ENCODE data around the gene LYVE1.

LYVE1 gene

DNA sequence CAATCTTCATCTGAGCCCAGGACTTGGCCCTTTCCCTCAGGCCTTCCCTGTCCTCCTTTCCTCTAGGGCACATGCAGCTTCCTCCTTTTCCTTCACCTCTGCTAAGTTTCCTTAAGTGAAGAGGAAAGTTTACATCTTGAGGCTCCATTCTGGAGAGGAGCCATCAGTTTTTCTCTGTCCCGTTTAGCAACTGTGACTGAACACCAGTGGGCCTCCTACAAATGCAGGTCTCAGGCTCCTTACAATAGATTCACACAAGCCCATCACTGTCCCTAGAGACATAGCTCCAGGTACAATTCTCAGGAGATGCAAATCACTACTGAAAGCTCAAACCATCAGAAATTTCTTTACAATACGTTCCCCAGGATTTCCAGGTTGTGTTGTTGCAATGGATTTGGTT is 23.3 kb upstream of the LYVE1 start:
- no peak for DNase-seq

DNA sequence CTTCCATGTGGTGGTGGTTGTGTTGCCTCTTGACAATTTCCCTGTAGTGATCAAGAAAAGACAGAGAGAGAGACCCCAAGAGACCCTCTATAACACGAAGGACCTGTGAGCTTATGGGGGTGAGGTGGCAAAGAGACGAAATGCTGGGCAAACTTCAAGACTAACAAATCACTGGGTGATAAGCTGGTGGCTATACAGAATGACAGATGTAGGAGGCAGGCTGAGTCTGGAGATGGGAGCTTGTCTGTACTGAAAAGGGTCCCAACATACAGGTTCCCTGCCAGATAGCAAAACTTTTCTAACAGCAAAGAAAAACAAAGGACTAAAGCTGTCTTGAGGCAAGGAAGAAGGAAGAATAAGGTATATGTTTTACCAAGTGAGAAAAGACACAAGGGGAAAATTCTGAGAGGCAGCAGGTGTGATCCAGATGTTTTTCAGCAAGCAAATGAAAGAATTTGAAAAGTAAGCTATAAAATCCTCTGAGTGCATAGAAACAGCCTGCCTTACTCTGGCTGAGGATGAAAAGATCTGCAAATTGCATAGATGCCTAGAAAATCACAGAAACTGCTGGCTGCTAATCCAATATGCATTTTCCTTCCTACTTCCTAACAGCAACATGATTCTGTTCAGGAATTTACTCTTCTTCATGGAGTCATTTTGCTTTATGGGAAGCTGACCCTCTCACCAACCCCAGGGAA is 21.9 kb upstream of the LYVE1 start:
- no peak for DNase-seq

DNA sequence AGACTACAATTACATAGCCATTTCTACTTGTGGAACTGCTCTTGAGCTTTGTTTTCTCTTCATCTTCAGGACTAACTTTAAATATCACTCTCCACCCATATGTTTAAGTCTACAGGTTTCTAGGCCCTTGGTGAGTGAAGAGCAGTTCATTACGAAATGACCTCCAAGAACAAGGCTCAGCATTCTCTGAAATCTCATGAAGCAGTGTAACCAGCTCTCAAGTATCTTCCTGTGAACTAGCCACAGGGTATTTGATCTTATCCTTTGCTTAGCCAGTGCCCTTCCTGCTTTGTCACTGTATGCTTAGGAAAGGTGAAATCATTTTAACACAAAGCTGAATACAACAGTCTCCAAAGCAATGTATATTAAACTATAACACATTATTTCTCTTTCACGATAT is 20.4 kb upstream of the LYVE1 start:
- no peak for DNase-seq

DNA sequence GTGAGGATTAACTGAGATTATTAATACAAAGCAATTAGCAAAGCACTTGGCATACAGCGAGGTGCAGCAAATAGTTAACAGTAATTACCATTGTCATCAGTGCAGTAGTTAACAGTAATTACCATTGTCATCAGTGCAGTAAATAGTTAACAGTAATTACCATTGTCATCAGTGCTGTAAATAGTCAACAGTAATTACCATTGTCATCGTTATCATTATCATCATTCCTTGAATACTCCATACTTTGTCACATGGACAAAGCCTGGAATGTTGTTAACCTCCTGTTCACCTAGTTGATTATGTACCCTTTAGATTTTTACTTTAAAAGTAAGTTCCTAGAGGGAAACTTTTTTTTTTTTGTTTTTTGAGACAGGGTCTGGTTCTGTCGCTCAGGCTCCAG is 19.5 kb upstream of the LYVE1 start:
- DNase-seq, result no peak

DNA sequence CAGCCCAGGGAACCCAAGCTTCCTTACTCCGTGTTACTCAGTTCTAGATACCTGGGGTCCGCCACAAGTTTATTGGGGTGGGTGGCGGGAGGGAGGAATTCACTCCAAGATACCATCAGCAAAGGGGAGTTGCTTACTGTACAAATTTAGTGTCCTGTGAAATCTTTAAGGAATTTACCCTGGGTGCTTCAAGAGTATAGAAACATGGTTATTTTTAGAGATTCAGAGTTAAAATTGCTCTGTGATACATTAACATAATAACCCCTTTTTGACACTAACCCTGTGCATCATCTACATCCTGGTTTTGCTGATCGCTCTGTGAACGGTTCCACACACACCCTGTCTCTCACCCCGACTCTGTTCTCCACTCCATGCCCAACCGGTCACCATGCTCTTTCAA is 18.9 kb upstream of the LYVE1 start:
- no peak for DNase-seq

DNA sequence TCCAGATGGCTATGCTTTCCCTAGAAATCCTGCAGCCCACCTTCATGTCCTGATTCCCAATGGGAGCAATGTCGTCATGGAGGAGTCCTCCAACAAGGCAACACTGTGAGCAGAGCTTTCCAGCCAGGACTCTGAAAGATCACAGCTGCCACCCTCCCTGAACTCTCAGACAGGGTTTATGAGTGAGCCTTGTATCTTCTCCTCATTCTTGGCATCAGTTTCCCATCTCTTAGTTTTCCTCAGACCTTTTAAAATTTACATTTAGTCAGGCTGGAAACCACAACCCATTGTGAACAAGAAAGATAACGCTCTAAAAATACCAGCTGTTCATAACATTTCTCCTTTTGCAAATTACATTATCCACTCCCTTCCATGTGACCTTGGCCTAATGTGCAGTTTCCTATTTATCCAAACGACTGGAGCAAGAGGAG is 15.6 kb upstream of the LYVE1 start:
- no peak for DNase-seq

DNA sequence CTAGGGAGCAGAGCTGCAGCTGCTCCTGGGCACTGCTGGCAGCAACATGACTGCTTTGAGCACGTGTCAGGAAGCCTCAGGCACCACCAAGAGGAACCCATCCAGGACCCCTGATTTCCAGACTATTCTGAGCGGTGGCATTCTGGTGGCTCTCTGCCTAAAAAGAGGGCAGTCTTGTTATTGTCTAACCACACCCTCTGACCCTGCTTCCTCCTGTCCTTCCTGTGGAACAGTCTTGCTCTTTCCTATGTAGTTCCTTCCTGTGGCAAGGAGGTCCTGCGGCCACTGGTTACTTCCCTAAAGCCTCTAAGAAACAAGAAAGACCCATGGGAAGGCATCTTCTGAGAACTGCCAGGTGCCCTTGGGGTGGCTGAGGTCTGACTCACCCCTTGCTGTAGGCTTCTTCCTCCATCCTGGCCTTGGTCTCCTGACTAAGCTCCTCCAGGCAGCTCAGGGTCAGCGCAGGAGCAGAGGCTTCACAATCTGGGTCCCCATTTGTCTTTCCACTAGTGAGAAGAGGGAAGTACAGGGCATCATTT is 13.1 kb upstream of the LYVE1 start:
- DNase-seq, result peak; percentile 14 to 76

DNA sequence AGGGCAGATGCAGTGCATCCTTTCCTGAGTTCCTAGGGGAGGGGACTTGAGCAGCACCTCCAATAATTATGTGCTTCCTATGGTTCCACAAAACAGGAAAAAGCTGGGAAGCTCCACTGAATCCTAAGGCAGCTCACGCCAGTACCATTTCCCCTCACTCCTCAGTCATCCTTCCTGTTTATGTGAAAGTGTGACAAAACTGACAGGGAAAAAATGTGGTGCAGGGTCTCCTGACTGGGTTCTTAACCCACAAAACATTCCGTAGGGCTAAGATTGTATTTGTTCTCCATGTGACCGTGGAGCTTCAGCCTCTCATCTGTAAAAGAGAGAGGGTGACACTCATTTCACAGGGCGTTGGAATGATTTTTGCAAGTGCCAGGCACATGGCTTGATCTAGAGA is 12.2 kb upstream of the LYVE1 start:
- DNase-seq, result no peak

DNA sequence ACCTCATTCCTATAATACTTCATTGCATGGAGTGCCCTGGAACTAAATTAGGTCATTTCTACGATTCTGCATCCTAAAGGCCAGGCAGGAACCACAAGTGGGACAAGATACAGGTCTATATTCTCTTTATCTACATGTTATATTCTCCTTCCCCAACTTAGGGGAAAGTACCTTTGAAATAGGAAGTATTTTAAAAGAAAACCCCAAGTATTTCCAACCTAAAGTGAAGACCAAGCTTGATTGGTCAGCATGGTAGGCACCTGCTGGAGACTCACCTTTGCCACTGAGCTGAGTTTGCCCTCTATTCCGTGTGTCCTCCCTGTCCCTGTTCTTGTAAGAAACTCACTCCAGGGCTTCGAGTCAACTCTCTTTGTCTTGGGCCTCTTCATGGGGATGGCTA is 11.2 kb upstream of the LYVE1 start:
- DNase-seq, result no peak

DNA sequence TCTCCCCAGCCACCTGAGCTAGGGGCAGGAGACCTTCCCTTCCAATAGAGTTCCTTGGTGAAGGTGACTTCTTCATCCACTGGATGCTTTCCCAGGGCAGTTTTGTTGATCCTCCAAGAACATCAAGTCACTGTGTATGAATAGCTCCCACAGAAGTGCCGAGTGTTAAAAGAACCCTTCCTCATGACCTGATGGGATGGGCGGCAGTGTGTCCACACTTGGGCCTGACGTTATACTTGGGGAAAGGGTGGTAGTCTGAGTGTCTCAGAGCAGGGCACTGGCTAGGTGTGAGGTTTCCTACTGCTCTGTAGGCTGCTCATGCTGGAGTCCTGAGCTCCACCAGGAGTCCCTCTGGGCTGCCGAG is 7.6 kb upstream of the LYVE1 start:
- no peak for DNase-seq

DNA sequence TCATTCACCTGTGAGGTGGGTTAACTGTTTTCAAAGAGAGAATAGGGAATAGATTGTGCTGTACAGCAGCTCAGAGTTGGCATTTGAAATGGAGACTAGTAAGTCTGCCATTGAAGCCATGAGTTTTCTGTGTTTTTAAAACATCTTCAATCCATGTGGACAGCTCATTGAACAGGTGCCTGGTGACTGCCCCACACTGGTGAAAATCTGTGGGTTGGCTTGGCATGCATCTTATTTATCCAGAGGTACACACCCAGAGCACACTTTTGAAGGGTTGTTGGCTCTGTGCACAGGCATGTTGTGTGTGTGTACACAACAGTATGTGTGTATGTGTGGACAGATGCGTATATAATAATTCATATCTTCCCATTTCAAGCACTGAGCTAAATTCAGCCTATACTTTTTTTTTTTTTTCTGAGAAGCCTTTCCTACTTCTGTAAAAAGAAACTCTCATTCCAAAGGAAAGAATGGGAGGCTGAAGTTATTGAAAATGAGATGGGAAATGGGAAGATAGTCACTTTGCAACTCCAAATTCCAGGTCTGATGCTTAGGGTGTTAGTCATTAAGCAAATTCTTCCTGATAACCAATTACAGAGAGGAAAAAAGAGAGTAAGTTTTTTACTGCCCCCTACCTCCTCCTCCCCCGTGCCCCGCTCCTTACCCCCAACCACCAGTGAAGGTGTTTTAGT is 7.0 kb upstream of the LYVE1 start:
- no peak for DNase-seq

DNA sequence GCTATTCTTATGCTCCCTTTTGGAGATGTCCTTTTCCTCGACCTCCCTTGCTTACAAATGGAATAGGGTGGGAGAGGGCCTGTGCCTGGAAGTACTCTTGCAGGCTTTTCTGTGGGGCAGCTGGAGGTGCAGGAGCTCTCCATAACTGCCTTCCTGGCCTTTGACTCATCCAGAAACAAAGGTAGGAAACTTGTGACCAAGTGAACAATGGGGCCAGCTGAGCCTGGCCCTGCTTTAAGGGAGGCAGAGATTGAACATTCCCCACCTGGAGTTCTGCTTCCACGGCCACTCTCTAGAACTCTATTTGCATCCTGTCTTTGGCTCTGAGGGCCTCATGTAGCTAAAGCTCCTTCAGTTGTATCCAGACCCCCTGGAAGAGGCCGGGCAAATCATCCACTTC is 5.1 kb upstream of the LYVE1 start:
- DNase-seq, result no peak

DNA sequence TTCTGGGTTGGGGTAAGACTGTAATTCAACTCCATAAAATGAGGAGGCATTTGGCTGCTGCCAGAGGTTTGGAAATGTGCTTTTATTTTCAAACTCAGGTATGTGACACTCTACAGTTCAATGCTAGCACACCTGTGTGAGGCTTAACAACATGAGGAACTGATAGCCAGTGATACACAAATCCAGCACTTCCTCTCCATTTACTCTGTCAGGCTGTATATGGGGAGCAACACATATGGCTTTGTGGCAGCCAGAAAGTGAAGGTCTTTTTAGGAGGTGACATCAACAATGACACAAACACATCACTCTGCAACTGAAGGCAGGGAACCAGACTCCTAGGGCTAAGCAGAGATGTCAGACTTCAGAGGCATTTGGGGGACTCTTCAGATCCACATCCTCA is 4.6 kb upstream of the LYVE1 start:
- no peak for DNase-seq

DNA sequence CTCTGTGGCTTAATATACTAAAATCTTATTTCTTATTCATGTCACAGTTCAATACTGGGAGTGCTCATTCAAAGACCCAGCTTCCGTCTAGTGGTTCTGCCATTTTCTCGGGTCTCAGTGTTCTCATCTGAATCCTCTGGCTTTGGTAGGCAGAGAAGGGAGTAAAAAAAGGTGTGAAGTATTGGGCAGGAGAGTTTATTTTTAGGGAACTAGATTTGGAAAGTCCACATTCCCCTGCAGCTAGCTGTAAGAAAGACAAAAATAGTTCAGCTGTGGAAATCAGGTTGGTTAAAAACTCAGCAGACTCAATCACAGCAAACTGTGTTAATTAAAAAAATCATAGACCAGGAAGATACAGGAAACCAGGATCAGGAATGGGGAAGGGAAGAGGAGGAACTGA is 4.1 kb upstream of the LYVE1 start:
- no peak for DNase-seq

DNA sequence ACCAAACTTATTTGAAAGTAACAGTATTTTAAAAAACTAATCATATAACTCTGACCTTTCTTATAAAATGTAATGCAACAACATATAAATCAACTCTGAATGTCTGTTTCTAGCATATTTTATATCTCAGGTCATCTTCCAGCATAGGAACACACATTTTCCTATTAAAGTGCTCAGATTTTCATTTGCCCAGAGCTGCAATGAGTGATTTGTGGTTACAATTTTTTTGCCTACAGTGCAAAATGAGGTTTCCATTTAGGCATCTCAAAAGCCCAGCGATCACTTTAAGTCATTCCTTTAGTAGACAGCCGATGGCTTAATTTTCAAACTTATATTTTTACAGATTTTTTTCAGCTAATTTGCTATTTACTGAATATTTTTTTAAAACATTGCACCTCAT is 1.0 kb downstream of the LYVE1 start:
- DNase-seq, result no peak

DNA sequence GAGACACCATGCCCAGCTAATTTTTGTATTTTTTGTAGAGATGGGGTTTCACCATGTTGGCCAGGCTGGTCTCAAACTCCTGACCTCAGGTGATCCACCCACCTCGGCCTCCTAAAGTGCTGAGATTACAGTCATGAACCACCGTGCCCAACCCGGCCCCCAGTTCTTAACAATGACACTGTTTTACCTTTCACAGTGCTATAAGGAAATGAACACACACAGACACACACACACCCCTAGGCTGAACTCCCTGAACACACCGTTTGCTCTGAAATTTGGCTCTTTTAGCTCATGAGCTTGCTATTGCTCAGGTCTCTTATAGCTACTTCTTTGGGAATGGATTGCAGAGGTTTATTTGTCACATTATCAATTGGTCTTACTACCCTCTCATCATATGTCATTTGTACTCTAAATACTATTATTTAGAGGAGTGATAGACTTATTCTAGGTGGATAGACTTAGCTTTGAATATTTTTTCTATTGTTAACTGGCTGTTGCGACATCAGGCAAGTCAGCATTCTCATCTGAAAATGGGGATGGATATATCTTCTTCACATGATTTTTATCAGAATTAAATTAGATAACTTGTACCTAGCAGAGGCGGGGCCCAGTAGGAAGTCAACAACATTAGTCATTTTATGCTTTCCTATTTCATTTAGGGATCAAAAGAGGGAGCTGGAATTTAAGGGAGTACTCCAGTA is 2.1 kb downstream of the LYVE1 start:
- DNase-seq, result no peak

DNA sequence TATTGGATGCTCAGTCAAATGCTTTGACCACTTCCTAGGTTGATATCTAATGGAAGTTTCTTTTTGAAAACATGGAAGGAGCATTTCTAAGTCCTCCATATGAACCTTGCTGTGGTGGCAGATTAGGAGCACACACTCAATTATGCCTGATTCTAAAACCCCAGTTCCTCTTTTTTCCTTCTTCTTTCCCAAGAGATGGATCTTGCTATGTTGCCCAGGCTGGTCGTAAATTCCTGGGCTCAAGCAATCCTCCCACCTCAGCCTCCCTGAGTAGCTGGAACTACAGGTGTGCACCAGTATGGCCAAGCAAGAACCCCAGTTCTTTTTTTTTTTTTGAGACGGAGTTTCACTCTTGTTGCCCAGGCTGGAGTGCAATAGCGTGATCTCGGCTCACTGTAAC is 3.0 kb downstream of the LYVE1 start:
- DNase-seq, result no peak

DNA sequence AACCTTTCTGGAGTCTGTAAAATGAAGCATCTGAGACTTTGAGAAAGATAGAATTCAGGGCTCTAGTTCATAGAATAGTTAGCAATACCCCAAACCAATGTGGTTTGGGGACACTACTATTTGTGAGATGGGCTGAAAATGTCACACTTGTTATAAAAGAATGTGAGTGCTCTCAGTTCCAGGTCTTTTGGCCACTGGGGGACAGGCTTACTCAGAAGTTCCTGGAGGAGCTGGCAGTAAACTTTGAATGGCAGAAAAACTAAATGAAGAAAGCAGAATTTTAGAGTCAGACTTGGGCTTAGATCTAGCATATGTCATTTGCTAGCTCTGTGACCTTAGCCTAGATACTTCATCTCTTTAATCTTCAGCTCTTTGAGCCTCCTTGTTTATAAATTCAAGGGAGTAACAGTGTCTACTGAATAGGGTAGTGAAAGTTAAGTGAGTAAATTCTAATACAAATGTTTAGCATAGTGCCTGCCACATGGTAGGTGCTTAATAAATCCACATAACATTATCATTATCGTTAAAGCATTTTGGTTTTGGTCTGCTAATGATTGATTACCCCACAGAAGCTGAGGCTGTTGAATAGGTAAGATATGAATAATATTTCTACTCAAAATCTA is 3.7 kb downstream of the LYVE1 start:
- no peak for DNase-seq

DNA sequence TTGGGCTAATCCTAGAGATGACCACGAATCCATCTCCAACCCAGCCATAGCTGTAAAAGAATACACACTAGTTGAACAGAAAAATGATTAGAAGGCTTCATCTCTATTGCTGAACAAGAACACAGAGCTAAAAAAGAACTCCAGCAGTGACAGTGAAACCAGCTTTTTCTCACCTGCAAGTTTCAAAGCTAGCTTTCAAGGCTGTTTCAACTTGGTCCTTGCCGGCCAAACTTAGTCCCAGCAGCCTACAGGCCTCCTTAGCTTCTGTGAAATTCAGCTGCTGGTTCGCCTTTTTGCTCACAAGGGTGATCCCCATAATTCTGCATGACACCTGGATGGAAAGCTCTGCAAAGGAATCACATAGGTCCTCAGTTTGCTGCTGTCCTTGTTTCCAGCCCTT is 4.4 kb downstream of the LYVE1 start:
- DNase-seq, result no peak

DNA sequence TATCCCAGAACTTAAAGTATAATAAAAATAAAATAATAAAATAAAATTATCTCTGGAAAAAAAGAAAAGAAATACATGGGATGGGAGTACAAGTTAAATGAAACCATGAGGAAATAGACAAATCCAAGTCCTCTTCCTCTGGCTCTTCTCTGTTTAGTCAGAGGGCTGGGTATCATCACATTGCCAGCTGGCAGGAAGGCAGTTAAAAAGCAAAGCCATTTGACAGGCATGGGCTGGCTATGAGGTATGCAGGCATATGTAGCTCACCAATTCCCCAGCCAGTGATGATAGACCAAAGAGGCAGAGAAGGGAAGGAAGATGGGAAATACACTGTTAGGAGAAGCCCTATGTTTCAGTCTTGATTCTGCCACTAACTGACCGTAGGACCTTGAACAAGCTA is 6.5 kb downstream of the LYVE1 start:
- DNase-seq, result no peak

DNA sequence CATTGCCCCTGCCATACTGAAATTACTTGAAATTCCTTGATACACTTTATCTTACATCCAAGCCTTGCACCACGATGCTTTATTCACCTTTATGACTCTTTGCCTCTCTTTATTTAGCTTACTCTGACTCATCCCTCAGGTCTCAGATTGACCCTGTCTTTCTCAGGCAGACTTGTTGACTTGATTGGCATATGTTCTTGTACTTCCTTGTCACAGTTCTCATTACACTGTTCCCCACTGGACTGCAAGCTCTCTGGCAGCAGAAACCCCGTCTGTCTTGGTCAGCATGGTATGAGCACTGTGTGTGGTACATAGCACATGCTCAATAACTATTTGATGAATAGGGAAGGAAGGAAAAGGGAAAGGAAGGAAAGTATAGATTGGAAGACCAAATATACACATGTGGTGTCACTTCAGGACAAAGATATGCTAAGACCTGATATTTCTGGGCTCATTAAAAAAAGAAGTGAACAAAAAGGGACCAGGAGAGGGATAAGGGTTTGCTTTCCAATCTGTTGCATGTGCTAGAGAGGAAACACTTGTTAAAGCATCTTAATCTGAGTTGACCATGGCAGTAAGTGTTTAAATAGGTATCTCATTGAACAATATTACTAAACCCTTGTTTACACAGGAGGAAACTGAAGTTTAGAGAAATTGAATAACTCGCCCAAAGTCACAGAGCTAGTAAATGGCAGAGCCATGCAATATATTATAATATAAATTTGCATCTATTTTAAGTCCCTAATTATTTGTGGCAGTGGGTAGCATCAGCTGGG is 7.2 kb downstream of the LYVE1 start:
- no peak for DNase-seq

DNA sequence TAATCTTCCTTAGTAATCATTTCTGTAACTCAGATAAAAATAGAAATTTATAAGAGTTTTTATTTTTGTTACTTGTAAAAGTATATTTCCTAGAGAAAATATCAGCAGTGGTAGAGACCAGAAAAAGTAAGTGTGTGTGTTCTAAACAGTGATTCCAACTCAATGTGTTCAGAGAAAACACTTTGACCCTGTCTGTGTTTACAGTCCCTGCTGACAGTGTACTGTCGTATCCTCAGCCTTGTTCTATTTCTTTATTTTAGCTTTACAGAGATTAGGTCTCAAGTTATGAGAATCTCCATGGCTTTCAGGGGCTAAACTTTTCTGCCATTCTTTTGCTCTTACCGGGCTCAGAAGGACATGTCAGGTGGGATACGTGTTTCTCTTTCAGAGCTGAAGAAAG is 10.2 kb downstream of the LYVE1 start:
- DNase-seq, result no peak

DNA sequence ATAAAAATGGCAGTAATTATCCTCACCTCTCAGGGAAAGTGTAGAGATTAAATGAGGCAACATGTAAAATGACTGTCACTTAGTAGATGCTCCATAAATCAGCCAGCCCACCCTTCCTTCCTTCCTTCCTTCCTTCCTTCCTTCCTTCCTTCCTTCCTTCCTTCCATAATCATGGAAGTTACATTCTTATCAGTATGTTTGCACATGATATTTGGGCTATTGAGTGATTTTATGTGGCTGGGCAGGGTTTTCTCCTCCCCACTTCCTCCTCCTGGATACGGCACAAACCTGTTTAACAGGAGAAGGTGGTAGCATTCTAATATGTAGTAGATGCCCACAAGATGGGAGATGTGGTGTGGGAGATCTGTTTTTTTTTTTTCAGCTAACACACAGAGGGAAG is 11.9 kb downstream of the LYVE1 start:
- DNase-seq, result no peak

Measured in CD4-positive, alpha-beta T cell treated with Interleukin-4 for 1 hour (primary cell).